Bronchial epithelial cell (primary cell): ENCODE data around the gene ARHGAP30. TPM values are rescaled to one million over a fixed set of nuclear protein-coding genes. Genes with fewer than 3 reads are reported as not detected.

Source experiments
- DNase-seq: peaks from one replicate; pipeline ENCODE4 v3.0.0-alpha.2; 2010; ENCODE audit warnings: low read depth
- FAIRE-seq: peaks from 2 replicates; lab custom pipeline; 2011; peaks lifted over from hg19 to GRCh38; lab: Jason Lieb, UNC
- H3K27me3 ChIP-seq: 2 replicates; pipeline ENCODE4 v1.5.1; 2011; ENCODE audit warnings: low read length; ENCODE audit not compliant: control insufficient read depth, insufficient read depth
- H3K36me3 ChIP-seq: 2 replicates; pipeline ENCODE4 v1.5.1; 2011; ENCODE audit warnings: low read length; ENCODE audit not compliant: control insufficient read depth, insufficient read depth
- H3K4me3 ChIP-seq: 2 replicates; pipeline ENCODE4 v1.5.1; 2011; ENCODE audit warnings: mild to moderate bottlenecking, low read depth, low read length, control low read depth
- CTCF ChIP-seq: IDR thresholded peaks from 2 replicates; pipeline ENCODE4 v1.5.1; 2011; ENCODE audit warnings: mild to moderate bottlenecking, moderate library complexity, low read length, control low read depth, inconsistent platforms; ENCODE audit not compliant: insufficient read depth, severe bottlenecking
- total RNA-seq: library from RNA; depleted of rRNA; stranded (reverse); fragments of >200 nt; gene quantifications from 2 replicates; pipeline ENCODE4 v1.2.1, GENCODE V29; 2014

ARHGAP30 gene
- total RNA-seq, 1 donor from 2014 or later: 1.3 TPM

- DNase-seq (no peak), FAIRE-seq (no peak)
- Histone ChIP-seq H3K4me3 (no peak overlapping the region), H3K27me3 (no peaks in the 10 kb centered on the region), H3K36me3 (peaks cover 30% of the 10 kb centered on the region)
- TF ChIP-seq CTCF: no peak
Observed at GRCh38 chr1:161000736-161001480, 68.8 kb downstream of the ARHGAP30 start.

GRCh38 chr1:160999376-160999775 lies 70.3 kb downstream of the ARHGAP30 start:
- no peak for DNase-seq
- TF ChIP-seq CTCF: no peak
- FAIRE-seq: no peak
- Histone ChIP-seq H3K27me3 (no peaks in the 10 kb centered on the region), H3K4me3 (no peak overlapping the region), H3K36me3 (peaks cover 30% of the 10 kb centered on the region)

GRCh38 chr1:160997323-160998038 lies 72.2 kb downstream of the ARHGAP30 start:
- FAIRE-seq: peak; percentile 55
- Histone ChIP-seq H3K4me3 (no peak overlapping the region), H3K27me3 (no peaks in the 10 kb centered on the region), H3K36me3 (peaks cover 30% of the 10 kb centered on the region)
- TF ChIP-seq CTCF: peak; percentile 77
- DNase-seq: peak; percentile 69

Other genes with a start within 250 kb of the ARHGAP30 start
- gene CD244, start 207.0 kb downstream of the ARHGAP30 start, total RNA-seq: under 0.01 TPM in 2 replicates
- gene ITLN1, start 184.7 kb downstream of the ARHGAP30 start, total RNA-seq: not detected in 2 replicates
- gene ITLN2, start 115.1 kb downstream of the ARHGAP30 start, total RNA-seq: 0.26 TPM in 1 of 2 replicates, not detected in the other
- gene F11R, start 48.7 kb downstream of the ARHGAP30 start, total RNA-seq: 269 and 280 TPM in 2 replicates
- 55.5 and 87.1 TPM in 2 replicates for gene TSTD1, start 30.9 kb downstream of the ARHGAP30 start, total RNA-seq
- gene USF1, start 23.9 kb downstream of the ARHGAP30 start, total RNA-seq: 58.4 and 70.2 TPM in 2 replicates
- gene NECTIN4, start 19.7 kb upstream of the ARHGAP30 start, total RNA-seq: 108 and 200 TPM in 2 replicates
- 1.3 and 5.0 TPM in 2 replicates for gene KLHDC9, start 28.5 kb upstream of the ARHGAP30 start, total RNA-seq
- gene PFDN2, start 48.1 kb upstream of the ARHGAP30 start, total RNA-seq: 204 and 224 TPM in 2 replicates
- 40.5 and 58.2 TPM in 2 replicates for gene NIT1, start 48.2 kb upstream of the ARHGAP30 start, total RNA-seq
- gene DEDD, start 62.8 kb upstream of the ARHGAP30 start, total RNA-seq: 26.9 and 31.9 TPM in 2 replicates
- 93.5 and 94.3 TPM in 2 replicates for gene UFC1, start 84.1 kb upstream of the ARHGAP30 start, total RNA-seq
- 3.9 and 4.7 TPM in 2 replicates for gene USP21, start 89.6 kb upstream of the ARHGAP30 start, total RNA-seq
- gene PPOX, start 96.5 kb upstream of the ARHGAP30 start, total RNA-seq: 10.0 and 11.0 TPM in 2 replicates
- 11.5 and 12.9 TPM in 2 replicates for gene B4GALT3, start 107.6 kb upstream of the ARHGAP30 start, total RNA-seq
- under 0.01 TPM in 1 of 2 replicates, not detected in the other for gene ADAMTS4, start 129.2 kb upstream of the ARHGAP30 start, total RNA-seq
- 131 and 132 TPM in 2 replicates for gene NDUFS2, start 132.5 kb upstream of the ARHGAP30 start, total RNA-seq
- gene FCER1G, start 145.4 kb upstream of the ARHGAP30 start, total RNA-seq: 0.26 TPM in 2 replicates
- not detected in 2 replicates for gene APOA2, start 153.7 kb upstream of the ARHGAP30 start, total RNA-seq
- 7.8 and 10.8 TPM in 2 replicates for gene TOMM40L, start 156.2 kb upstream of the ARHGAP30 start, total RNA-seq
- not detected in 2 replicates for gene NR1I3, start 168.3 kb upstream of the ARHGAP30 start, total RNA-seq
- 0.26 and 3.5 TPM in 2 replicates for gene PCP4L1, start 188.9 kb upstream of the ARHGAP30 start, total RNA-seq
- gene MPZ, start 240.1 kb upstream of the ARHGAP30 start, total RNA-seq: under 0.01 and 0.13 TPM in 2 replicates
- 14.8 and 15.0 TPM in 2 replicates for gene SDHC, start 244.5 kb upstream of the ARHGAP30 start, total RNA-seq